OCI-LY7 (cell line): Measurements from ENCODE around the gene LMNTD2.

ENCODE experiments used
- CTCF ChIP-seq: fragments of 200-600 bp; sonication (generic); conservative IDR thresholded peaks from 2 replicates; pipeline ENCODE4 v1.5.1; 2014; ENCODE audit warnings: mild to moderate bottlenecking, antibody characterized with exemption, low read length, moderate library complexity, mixed read lengths
- EZH2phosphoT487 ChIP-seq: fragments of 200-600 bp; sonication (generic); IDR thresholded peaks from 2 replicates; pipeline ENCODE4 v1.6.1; 2018; ENCODE audit warnings: low read depth, borderline replicate concordance, mild to moderate bottlenecking, mixed run types, antibody characterized with exemption, low read length, moderate library complexity, mixed read lengths

DNA sequence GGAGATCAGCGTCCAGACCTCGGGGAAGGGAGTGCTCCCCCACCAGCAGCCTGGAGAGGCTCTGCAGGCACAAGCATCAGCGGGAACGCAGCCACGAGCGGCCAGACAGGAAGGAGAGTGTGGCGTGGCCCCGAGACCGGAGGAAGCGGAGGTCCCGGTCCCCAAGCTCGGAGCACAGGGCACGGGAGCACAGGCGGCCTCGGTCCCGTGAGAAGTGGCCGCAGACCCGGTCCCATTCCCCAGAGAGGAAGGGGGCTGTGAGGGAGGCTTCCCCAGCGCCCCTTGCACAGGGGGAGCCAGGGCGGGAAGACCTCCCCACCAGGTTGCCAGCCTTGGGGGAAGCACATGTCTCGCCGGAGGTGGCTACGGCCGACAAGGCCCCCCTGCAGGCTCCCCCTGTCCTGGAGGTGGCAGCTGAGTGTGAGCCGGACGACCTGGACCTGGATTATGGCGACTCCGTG, 48.3 kb upstream of the LMNTD2 start:
- TF ChIP-seq CTCF (no peak), EZH2phosphoT487 (no peak)
